ENCODE measurements around the gene ORAI3.

ORAI3 gene

GRCh38 chr16:30974348-30974747, 25.5 kb downstream of the ORAI3 start:
- H3K4me3 ChIP-seq: no peak overlapping the region
- DNase-seq: no peak
- H3K27me3 ChIP-seq: no peaks in the 10 kb centered on the region
- intact Hi-C loops (cut with DNase I; ENCODE audit: low total_unique reads): no loop called here
- H3K9me3 ChIP-seq: no peaks in the 10 kb centered on the region
- peaks cover 76 to 100% (median 100%) of the 10 kb centered on the region in 3 donors for H3K36me3 ChIP-seq
- H3K4me1 ChIP-seq: no peaks in the 10 kb centered on the region
- TF ChIP-seq CTCF (IDR thresholded peaks at IDR 0.05): no peak
- H3K27ac ChIP-seq: no peak overlapping the region

GRCh38 chr16:30976486-30976885, 27.6 kb downstream of the ORAI3 start:
- H3K9me3 ChIP-seq: no peaks in the 10 kb centered on the region
- no peak overlapping the region for H3K27ac ChIP-seq
- H3K4me3 ChIP-seq: no peak overlapping the region
- H3K36me3 ChIP-seq: peaks cover 69 to 100% (median 100%) of the 10 kb centered on the region in 3 donors
- H3K27me3 ChIP-seq: no peaks in the 10 kb centered on the region
- intact Hi-C loops (cut with DNase I; ENCODE audit: low total_unique reads): no loop called here
- TF ChIP-seq CTCF (IDR thresholded peaks at IDR 0.05): no peak
- DNase-seq: no peak
- H3K4me1 ChIP-seq: no peaks in the 10 kb centered on the region

DNA sequence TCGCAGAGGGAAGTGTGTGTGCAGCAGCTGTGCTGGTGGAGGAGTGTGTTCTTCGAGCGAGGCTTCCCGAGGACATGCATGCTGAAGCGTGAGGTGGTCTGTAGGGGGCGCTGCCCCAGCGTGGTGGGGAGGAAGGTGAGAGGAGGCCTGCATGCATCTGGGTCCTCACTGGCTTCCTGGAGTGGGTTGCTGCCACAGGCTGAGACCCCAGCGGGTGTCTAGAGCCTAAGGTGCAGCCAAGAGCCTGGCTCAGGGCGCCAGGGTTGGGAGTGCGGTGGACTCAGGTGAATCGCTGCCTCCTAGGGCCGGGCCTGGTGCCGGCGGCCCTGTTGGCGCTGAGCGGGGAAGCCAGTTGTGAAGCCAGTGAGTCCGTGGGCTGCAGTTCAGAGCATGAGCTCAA, 28.6 kb downstream of the ORAI3 start:
- H3K36me3 ChIP-seq: peaks cover 59 to 100% (median 98%) of the 10 kb centered on the region in 3 donors
- H3K4me3 ChIP-seq: no peak overlapping the region
- intact Hi-C loops (cut with DNase I; ENCODE audit: low total_unique reads): no loop called here
- DNase-seq: no peak
- no peak overlapping the region for H3K27ac ChIP-seq
- H3K4me1 ChIP-seq: no peaks in the 10 kb centered on the region
- H3K9me3 ChIP-seq: no peaks in the 10 kb centered on the region
- TF ChIP-seq CTCF (IDR thresholded peaks at IDR 0.05): no peak
- H3K27me3 ChIP-seq: no peaks in the 10 kb centered on the region

DNA sequence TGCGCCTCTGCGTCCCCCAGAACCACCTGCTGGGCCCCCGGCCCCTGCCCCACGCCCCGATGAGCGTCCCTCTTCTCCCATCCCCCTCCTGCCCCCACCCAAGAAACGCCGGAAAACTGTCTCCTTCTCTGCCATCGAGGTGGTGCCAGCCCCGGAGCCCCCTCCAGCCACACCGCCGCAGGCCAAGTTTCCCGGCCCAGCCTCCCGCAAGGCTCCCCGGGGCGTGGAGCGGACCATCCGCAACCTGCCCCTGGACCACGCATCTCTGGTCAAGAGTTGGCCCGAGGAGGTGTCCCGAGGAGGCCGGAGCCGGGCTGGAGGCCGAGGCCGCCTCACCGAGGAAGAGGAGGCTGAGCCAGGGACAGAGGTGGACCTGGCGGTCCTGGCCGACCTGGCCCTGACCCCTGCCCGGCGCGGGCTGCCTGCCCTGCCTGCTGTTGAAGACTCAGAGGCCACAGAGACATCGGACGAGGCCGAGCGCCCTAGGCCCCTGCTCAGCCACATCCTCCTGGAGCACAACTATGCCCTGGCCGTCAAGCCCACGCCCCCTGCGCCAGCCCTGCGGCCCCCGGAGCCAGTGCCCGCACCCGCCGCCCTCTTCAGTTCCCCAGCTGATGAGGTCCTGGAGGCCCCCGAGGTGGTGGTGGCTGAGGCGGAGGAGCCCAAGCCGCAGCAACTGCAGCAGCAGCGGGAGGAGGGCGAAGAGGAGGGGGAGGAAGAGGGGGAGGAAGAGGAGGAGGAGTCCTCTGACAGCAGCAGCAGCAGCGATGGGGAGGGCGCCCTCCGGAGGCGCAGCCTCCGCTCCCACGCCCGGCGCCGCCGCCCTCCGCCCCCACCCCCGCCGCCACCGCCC, 30.5 kb downstream of the ORAI3 start:
- Histone ChIP-seq H3K27me3 (no peaks in the 10 kb centered on the region), H3K4me3 (no peak overlapping the region), H3K9me3 (no peaks in the 10 kb centered on the region), H3K4me1 (no peaks in the 10 kb centered on the region), H3K27ac (no peak overlapping the region), H3K36me3 (peaks cover 46 to 100% (median 92%) of the 10 kb centered on the region in 3 donors)
- intact Hi-C loops (cut with DNase I; ENCODE audit: low total_unique reads): loop anchor here (10.0 kb wide), 3 partner anchors 165 to 895 kb away; partner anchors contain the start of gene ZNF267
- TF ChIP-seq CTCF (IDR thresholded peaks at IDR 0.05): no peak
- no peak for DNase-seq

GRCh38 chr16:30980023-30980371, 31.1 kb downstream of the ORAI3 start:
- no peaks in the 10 kb centered on the region for H3K9me3 ChIP-seq
- TF ChIP-seq CTCF (IDR thresholded peaks at IDR 0.05): no peak
- no peak overlapping the region for H3K27ac ChIP-seq
- DNase-seq: no peak
- no peaks in the 10 kb centered on the region for H3K27me3 ChIP-seq
- peaks cover 40 to 98% (median 86%) of the 10 kb centered on the region in 3 donors for H3K36me3 ChIP-seq
- H3K4me3 ChIP-seq: no peak overlapping the region
- peaks cover 0 to 2% (median under 1%) of the 10 kb centered on the region in 4 donors for H3K4me1 ChIP-seq
- intact Hi-C loops (cut with DNase I; ENCODE audit: low total_unique reads): loop anchor here (10.0 kb wide), 3 partner anchors 165 to 895 kb away; partner anchors contain the start of gene ZNF267

All from tibial artery (tissue), 4 donors.